ENCODE measurements around the gene ZNF778.

GRCh38 chr16:89275837-89276720, 58.6 kb downstream of the ZNF778 start:
- TF ChIP-seq CTCF (IDR thresholded peaks at IDR 0.05; ENCODE audit: borderline replicate concordance, extremely low read depth, low read length, poor library complexity, severe bottlenecking) (no peak), EZH2 (IDR thresholded peaks at IDR 0.05; ENCODE audit: borderline replicate concordance, low read depth, low read length, severe bottlenecking) (no peak)
